GM19397 (cell line): Measurements from ENCODE around the gene SAFB2.
"Not testable (repeated sequence)": the region's sequence is repeated elsewhere in the genome, so short reads cannot be mapped to it uniquely, and the experiment has no call there.

Source experiments
- ATAC-seq: cut with Tn5 transposase; IDR thresholded peaks from one replicate; pipeline ENCODE4 v1.9.1; 2021; ENCODE audit warnings: mild to moderate bottlenecking, moderate library complexity; ENCODE audit not compliant: unreplicated experiment

The SAFB2 gene

DNA sequence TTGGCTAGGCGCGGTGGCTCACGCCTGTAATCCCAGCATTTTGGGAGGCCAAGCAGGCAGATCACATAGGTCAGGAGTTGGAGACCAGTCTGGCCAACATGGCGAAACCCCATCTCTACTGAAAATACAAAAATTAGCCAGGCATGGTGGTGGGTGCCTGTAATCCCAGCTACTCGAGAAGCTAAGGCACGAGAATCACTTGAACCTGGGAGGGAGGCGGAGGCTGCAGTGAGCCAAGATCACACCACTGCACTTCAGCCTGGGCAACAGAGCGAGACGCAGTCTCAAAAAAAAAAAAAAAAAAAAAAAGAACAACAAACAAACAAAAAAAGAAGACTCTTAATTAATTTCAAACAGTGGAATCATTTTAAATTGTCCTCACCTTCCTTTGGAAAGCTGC, 13.8 kb downstream of the SAFB2 start:
- ATAC-seq, result not testable (repeated sequence)

DNA sequence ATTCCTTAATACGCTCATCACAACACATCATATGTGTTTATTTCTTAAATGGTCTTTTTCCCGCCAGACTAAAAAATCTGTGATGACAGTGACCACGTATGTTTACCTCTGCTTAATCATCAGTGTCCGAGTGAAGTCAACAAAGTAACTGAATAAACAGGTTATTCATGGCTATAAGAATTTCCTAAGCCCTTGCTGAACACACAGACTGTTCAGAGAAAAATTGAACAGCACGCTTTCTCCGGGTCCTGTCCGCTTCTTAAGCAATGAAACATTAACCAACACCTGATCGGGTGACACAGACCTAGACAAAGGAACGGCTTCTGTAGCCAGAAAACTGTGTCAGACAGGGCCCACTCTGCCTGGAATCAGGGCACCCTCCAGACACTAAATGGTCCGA, 14.3 kb downstream of the SAFB2 start:
- no peak for ATAC-seq

DNA sequence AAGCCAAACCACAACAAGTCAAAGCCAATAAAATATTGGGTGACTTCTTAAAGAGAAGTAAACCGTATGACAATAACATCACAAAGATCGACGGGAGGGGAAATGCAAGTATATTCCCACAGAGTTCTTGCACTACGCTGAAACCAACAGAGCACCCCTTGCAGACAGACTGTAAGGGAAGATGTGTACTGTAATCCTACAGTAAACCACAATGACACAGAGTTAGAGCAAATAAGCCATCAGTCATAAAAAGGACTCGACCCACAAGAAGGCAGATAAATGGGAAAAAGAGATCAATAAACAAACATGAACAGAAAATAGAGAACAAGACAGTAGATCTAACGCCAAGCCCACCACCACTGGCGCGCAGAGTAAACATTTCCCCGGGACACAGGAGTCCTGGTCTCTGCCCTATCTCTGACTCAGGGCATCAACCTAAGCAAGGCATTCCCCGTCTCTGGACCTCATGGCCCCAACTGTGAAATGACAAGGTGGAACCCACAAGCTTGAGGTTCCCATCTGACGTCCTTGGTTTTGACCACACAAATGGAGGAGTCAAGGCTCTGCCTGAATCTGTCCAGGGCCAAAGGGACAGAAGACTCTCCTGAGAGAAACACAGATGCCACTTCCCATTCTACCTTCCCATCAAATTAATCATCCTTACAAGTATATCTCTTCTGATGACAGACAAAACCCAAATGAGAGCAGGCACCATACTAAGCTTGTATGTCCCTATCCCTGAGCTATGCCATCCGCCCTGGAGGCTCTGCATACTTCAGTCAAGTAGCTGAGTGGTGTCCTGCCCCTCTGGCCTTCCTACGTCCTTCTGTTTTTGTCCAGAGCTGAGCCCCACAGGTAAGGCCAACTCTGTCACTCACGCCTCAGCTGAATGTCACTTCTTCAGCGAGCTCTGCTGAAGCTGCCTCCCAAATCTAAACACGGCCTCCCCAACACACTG, 15.0 kb downstream of the SAFB2 start:
- ATAC-seq, result no peak

DNA sequence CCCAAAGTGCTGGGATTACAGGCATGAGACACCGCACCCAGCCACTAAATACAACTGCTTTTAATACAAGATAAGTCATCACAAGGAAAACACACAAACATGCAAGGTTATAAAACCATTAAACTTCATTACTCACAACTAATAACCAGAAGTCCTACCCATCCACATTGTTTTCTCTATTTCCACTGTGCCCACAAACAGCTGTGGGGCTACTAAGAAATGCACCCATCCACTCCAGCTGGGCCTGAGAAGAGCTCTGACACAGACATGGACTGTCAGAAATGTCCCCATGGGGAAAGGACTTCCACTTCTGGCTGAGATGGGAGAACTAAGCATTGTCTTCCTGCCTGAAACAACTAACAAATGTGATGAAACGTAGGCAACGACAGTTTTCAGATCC, 17.2 kb downstream of the SAFB2 start:
- no peak for ATAC-seq

DNA sequence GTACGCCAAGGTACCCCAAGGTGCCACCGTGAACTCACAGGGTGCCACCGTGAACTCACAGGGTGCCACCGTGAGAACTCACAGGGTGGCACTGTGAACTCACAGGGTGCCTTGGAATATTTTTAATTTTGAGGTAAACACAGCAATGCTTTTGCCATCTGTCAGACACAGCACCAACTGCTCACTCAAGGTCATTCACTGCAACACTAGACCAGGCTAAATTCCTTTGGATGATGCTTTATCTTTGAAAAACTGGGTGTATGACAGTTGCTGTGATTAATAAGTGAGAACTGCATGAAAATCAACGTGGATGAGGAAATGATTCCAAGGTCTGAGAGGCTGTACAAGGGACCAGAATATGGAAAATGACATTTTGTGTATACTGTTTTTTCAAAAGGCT, 18.9 kb downstream of the SAFB2 start:
- ATAC-seq, result no peak

DNA sequence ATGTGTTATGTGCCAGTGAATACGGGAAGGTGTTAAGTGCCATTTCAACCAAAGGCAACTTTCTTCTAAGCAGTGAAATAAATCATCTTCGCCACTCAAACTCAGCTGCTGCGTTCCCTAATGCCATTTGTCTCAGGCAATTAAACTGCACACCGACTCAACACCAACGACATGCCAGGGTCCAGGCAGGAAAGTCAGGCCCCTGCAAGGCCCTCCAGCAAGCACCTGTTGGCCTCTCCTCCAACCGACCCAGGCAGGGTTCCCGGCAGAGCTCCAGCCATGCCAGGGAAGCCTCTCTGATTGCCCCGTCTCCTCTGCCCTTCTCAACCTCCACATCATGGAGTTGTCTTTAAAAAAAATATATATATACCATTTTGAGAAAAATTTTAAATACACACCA, 21.8 kb downstream of the SAFB2 start:
- ATAC-seq, result no peak

DNA sequence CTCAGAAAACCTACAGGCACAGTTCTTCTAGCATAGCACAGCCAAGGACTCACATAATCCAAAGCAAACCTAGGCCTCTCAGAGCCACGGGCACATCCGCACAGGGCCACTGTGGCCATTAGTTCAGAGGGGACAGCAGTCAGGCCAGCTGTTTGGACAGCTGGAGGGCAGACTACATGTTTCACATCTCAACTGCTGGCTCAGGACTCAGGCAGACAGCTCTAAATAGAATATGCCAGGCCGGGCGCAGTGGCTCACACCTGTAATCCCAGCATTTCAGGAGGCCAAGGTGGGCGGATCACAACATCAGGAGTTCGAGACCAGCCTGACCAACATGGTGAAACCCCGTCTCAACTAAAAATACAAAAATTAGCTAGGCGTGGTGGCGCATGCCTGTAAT, 26.8 kb downstream of the SAFB2 start:
- no peak for ATAC-seq

DNA sequence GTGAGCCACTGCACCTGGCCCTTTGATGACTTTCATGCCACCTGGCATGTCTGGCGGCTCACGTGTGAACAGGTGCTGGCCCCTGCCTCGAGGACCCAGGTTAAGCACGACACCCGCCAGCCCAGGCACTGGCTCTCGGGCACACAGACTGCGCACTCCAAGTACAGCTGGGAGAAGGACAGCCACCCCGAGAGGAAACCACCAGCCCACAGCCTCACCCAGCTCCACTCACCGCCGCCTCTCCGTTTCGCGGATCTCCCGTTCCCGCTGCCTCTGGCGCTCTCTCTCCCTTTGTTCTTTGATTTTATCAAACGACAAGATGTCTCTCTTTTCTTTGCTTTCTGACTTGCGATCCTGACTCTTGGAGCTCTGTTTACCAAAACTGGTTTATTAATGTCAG, 27.4 kb downstream of the SAFB2 start:
- no peak for ATAC-seq

DNA sequence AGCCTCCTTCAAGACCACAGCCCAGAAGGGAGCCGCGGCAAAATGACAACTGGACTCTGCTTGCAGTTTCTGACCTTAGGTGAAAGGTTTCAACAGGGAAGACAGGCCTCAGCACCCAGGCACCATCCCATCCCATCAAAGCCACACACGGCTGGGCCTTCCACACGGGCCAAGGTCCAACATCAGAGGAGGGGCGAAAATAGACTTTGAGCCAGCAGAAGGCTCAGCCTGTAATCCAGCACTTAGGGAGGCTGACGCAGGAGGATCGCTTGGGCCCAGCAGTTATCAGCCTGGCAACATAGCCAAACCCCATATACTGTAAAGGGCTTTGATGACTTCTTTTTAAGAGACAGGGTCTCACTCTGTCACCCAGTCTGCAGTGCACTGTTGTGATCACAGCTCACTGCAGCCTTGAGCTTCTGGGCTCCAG, 28.0 kb downstream of the SAFB2 start:
- no peak for ATAC-seq

DNA sequence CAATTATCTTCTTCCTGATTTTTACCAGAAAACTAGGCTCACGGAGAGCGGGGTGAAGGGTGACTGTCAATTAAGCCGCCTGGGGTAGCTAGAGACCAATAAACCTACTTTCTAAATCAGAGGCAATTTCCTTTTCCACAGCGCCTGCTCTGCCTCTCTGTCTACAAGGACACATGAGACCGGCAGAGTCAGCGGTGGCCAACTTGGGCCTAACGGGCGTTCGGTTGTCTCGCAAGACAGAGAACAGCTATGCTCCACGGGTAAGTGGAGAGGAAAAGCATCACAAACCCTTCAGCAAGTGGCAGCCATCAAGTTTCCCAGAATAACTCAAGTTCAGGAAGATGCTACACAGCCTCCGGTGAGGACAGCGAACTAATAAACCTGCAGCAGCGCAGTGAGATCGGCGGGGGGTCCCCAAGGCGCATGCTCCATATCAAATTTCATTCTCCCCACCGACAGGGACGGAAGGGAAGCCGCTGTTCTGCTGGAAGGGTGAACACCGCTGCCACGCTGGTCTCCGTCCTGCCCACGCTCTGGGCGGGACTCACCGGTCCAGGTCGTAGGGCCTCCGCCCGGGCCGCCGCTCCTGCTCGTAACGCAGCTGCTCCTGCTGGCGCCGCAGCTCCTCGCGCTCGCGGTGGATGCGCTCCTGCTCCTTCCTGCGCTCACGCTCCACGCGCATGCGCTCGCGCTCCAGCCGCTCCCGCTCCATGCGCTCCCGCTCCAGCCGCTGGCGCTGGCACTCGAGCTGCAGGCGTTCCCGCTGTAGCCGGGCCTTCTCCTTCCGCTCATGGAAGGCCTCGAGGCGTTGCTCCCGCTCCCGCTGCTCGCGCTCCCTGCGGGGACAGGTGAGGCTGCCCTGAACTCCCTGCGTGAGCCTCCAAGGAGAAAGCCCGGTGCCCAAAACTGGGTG, 29.0 kb downstream of the SAFB2 start:
- no peak for ATAC-seq

DNA sequence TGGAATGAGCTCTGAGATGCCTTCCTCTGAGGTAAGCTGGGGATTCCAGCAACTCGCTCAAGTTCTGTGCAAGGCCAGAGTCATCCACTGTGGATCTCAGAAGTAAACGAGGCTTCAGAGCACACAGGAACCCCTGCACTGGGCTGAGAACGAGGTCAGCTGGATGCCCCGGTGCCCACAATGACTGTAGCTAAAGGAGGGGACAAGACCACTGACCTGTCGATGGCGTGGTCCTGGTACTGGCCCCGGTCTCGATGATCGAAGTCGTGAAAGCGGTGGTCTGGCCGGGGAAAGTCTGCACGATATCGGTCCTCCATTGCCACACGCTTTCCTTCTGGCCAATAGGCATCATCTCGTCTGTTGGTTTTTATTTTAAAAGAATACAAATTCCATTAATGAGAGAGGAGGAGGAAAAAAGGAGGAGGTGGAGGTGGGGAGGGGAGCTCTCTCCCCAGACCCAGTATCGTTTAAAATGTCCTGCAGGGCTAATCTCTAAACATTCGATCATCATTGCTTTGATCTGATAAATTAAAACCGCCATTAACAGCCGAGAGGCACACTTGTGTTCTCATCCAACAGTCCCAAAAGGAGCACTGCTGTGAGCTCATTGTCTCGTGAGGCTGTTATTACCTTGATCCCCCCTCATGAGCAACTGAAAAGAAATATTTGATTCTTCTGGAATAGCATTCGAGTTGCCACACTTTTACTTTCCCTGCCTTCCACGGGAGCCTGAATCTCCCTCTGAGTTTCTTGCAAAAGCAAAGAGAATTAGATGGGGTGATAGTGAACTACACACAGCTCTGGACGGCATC, 29.8 kb downstream of the SAFB2 start:
- ATAC-seq, result no peak

DNA sequence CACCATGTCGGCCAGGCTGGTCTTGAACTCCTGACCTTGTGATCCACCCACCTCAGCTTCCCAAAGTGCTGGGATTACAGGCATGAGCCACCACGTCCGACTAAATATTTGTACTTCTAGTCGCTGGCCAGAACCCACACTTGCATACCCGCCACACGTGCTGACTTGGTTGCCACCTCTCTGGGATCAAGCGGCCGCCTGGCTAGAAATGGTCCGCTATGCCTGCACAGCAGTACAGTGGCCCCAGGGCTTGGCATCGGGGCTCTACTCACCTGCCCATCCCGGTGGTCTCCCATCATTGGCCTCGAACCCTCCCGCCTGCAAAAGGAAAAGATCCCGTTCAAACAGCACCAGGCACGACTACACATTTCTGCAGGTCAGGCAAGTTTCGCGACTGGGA, 31.1 kb downstream of the SAFB2 start:
- ATAC-seq, result no peak

DNA sequence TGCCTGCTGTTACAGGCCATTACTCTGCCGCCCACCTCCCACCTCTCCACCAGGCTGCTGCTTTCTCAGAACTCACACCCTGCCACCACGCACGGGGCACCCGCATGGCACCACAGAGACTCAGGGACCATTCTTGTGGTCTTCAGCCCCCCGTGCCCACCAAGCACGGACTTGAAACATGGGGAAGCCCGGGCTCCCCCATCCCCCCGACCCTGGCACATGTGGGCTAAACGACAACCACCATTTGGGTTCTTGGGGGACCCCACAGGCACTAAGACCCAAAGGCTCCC, 31.8 kb downstream of the SAFB2 start:
- no peak for ATAC-seq

DNA sequence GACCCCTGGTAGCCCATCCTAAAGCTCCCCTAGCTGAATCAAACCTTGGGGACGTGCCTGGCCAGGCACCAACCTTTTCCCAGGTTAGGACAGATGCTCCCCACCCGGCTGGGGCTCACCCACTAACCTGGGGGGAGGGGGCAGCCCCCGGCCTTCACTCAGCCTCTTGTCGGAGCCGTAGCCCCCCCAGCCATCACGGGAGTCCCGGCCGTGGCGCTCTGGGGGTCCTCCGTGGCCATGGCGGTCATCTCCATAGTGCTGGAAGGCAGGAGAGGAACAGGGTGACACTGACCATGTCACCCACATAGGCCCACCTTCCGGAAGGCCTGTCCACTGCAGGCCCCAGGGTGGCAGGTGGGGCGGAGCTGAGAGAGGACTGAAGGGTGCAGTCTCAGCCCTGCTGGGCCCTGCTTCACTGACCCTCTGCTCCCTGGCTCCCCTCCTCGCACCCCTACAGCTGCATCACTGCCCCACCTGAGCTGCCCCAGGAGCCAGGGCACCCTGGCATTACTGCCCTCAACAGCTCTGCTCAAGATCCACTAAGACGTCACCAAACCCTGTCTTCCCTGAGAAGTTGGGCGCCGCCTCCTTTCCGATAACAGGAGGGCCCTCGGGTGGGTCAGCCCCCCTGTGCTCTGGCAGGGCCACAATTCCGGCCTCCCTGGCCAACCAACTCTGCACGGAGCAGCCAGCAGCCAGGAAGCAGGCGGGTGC, 32.3 kb downstream of the SAFB2 start:
- no peak for ATAC-seq

DNA sequence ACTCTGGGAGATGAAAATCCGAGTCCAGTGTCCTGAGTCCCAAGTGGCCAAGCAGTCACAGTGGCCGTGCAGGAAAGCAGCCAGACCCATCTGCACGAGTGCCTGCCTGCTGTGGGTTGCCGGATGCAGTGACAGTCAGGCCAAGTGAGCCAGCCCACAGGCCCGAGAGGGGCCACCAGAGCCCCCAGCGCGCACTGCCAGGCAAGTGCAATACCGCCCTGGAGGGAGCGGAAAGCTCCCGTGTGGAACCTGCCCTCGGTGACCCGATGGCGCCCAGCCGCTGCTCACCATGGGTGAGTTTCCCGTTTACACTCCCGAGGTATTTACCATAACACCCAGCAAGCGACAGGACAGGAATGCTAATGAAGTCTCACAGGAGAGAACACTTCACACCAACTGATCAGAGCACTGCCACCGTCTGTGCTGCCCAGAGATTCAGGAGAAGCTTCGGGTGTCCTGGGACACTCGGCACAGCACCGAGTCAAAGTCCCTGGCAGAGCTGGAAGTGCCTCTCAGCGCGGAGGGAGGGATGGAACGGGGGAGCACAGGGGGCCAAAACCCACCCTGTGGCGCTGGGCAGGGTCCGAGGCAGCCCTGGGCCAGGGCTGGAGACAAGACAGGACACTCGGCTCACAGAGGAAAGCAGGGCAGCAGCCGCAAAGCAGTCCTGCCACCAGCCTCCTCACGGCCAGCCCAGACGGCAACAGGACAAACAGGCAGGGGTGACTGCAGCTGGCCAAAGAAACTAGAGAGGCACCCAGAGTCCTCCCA, 33.5 kb downstream of the SAFB2 start:
- no peak for ATAC-seq

DNA sequence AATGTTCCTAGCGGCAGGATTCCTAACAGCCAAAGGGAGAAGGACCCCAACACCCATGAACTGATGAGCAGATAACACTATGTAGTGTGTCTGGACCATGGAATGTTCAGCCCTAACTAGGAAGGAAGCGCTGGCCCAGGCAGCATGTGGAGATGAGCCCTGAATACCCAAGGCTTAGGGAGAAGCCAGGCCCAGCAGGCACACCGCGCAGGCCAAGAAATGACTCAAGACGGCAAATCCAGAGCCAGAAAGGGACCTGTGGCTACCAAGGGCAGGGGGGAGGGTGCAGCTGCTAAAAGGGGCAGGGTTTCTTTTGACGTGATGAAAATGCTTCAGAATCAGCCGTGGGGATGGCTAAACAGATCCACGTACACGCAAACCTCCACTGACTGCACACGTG, 34.1 kb downstream of the SAFB2 start:
- ATAC-seq, result no peak

DNA sequence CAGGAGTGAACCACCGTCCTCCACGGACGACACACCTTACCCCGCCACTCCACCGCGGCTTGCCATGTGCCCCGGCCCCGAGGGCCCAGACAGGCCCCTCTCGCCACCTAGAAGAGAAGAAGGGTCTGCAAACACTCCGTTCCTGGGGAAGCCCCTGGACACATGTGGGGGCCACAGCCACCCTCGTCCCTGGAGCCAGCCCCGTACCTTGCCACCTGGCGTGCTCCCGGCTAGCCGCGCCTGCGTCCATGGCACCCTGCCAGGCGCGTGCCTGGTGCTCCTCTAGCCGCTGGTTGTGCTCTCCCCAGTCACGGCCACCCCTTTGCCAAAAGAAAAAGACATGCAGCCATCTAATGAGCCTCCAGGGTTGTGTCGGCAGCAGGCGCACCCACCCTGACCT, 34.9 kb downstream of the SAFB2 start:
- ATAC-seq, result no peak

DNA sequence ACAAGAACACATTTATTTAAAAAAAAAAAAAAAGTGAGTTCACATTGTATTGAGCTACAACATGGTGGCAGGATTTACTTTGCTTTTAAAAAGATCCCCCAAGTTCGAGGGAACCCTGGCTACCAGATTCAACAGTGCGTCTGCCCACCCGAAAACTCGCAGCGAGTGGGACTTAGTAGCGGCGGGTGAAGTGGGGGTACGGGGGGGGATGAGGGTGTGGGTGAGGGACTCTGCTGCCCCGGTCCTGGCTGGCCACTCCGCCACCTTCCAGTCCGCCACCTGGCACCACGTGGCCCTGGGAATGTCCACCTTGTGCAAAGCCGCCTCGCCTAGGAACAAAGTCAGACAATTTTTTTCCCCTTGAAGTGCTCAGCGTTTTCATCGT, 35.5 kb downstream of the SAFB2 start:
- ATAC-seq, result no peak

DNA sequence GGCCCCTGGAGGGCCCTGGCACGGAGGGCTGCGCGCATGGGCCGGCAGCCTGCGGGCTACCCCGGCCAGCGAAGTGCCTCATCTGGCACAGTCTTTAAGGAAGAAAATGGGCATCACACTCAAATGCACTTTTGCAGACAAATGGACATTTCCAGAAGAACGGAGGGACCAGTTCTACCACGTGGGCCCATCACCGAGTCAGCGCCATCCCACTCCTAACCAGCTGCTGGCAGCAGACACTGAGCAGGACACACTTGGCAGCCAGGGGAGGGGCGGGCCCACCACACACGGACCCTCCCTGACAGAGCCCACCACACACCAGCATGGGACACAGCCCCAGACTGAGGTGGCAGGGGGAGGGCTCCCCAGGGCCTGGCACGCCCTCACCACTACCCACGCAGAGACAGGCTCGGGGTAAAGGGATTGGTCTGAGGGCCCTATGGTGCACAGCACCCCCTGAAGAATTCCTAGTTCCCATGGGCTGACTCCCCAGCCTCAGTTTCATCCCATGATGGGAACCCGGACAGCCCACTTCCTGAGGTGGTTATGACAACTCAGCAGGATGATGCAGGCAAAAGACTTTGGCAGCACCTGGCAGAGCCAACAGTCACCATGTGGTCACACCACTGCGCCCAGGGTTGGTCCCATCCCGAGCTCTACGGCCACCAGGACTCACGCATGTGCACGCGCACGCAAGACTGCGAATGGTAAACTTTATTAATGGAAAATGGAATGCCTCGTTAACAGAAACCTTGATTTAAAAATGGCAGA, 36.1 kb downstream of the SAFB2 start:
- no peak for ATAC-seq
